Suprapubic skin (tissue), 4 donors: Measurements from ENCODE around the gene RBBP8NL.

ENCODE experiments used
- EP300 ChIP-seq: sonication (generic); formaldehyde crosslinking; IDR thresholded peaks from one replicate; pipeline ENCODE4 v1.6.1; 2017; ENCODE audit warnings: antibody characterized with exemption
- POLR2A ChIP-seq, 2 donors: fragments of 450-650 bp; IDR thresholded peaks; one replicate each; pipeline ENCODE4 v1.6.1; 2017; ENCODE audit warnings: antibody characterized with exemption in 2 of 2, mild to moderate bottlenecking in 2 of 2, moderate library complexity in 2 of 2
- POLR2AphosphoS5 ChIP-seq, 3 donors: sonication (generic); formaldehyde crosslinking; IDR thresholded peaks; one replicate each; pipeline ENCODE4 v1.6.1; 2017; ENCODE audit warnings: antibody characterized with exemption in 3 of 3
- TF ChIP-seq, protein P1 (sequence below), 2 donors: fragments of 200-600 bp in 1 of 2; fragments of 450-650 bp in 1 of 2; sonication (generic) in 1 of 2; IDR thresholded peaks; one replicate each; pipeline ENCODE4 v1.5.1; 2016 to 2019; ENCODE audit warnings: antibody characterized with exemption in 2 of 2, mild to moderate bottlenecking in 1 of 2, moderate library complexity in 1 of 2

DNA sequence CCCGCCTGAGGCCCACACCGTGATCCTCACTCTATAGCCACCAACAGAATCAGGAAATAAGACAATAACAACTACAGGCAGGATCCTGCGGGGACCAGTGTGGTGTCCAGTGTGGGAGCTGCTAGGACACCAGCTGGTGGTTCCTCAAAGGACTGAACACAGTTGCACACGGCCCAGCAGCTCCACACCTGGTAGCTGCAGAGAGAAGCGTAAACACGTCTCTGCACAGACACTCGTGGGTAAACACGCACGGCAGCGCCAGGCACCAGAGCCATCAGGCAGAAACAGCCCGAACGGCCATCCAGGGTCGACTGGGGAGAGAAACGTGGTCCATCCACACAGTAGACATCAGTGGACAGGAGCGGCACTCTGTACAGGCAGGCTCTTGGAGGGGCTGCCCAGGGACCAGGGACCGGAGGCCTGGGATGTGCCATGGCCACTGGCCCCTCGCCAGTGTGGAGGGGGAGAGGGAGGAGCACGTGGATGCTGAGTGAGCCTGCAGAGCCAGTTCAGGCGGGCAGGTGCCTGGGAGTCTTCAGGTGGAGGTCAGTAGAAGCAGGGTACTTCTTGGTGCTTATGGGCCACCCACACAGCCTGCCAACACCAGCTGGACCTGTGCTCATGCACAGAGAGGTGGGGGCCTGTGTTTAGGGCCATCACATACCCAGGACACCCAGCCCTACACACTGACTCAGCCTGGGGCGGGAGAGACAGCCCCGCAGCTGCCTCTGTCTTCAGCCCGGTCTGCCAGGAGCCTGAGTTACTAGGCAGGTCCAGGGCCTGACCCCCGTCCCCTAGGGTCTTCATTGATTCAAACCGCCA is 52.8 kb downstream of the RBBP8NL start:
- TF ChIP-seq POLR2A (IDR thresholded peaks at IDR 0.05), result no peak
- TF ChIP-seq, protein P1, sequence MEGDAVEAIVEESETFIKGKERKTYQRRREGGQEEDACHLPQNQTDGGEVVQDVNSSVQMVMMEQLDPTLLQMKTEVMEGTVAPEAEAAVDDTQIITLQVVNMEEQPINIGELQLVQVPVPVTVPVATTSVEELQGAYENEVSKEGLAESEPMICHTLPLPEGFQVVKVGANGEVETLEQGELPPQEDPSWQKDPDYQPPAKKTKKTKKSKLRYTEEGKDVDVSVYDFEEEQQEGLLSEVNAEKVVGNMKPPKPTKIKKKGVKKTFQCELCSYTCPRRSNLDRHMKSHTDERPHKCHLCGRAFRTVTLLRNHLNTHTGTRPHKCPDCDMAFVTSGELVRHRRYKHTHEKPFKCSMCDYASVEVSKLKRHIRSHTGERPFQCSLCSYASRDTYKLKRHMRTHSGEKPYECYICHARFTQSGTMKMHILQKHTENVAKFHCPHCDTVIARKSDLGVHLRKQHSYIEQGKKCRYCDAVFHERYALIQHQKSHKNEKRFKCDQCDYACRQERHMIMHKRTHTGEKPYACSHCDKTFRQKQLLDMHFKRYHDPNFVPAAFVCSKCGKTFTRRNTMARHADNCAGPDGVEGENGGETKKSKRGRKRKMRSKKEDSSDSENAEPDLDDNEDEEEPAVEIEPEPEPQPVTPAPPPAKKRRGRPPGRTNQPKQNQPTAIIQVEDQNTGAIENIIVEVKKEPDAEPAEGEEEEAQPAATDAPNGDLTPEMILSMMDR (IDR thresholded peaks at IDR 0.05), result no peak
- no peak for TF ChIP-seq POLR2AphosphoS5 (IDR thresholded peaks at IDR 0.05)
- no peak for TF ChIP-seq EP300
